GM13977 (cell line): ENCODE data around the gene MYOF.

Experiments
- DNase-seq: peaks from one replicate; pipeline ENCODE4 v3.0.0; 2012; ENCODE audit warnings: low spot score
- in situ Hi-C: fragments of 300-500 bp; cut with MboI; formaldehyde crosslinking; loops from one replicate; pipeline ENCODE4 v1.12.0; 2022; ENCODE audit warnings: low sequenced_read_pairs, low pct_unique_long_range_greater_than_20kb, mixed read lengths, inconsistent platforms; ENCODE audit not compliant: unreplicated experiment
- TF ChIP-seq, protein P1 (sequence below): IDR thresholded peaks from 2 replicates; pipeline ENCODE4 v1.5.1; 2012; ENCODE audit warnings: mild to moderate bottlenecking, control low read depth; ENCODE audit not compliant: insufficient read depth; ENCODE audit errors: extremely low read depth, missing control alignments

The MYOF gene

DNA sequence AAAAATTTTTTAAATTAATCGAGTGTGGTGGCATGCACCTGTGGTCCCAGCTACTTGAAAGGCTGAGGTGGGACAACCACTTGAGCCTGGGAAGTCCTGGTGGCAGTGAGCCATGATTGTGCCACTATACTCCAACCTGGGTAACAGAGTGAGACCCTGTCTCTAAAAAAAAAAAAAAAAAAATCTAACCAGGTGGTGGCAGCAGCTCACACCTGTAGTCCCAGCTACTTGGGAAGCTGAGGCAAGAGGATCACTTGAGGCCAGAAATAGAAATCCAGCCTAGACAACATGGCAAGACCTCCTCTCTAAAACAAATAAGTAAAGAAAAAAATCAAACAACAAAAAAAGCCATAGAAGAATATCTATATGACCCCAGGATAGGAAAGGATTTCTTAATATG is 3.6 kb upstream of the MYOF start:
- TF ChIP-seq, protein P1, sequence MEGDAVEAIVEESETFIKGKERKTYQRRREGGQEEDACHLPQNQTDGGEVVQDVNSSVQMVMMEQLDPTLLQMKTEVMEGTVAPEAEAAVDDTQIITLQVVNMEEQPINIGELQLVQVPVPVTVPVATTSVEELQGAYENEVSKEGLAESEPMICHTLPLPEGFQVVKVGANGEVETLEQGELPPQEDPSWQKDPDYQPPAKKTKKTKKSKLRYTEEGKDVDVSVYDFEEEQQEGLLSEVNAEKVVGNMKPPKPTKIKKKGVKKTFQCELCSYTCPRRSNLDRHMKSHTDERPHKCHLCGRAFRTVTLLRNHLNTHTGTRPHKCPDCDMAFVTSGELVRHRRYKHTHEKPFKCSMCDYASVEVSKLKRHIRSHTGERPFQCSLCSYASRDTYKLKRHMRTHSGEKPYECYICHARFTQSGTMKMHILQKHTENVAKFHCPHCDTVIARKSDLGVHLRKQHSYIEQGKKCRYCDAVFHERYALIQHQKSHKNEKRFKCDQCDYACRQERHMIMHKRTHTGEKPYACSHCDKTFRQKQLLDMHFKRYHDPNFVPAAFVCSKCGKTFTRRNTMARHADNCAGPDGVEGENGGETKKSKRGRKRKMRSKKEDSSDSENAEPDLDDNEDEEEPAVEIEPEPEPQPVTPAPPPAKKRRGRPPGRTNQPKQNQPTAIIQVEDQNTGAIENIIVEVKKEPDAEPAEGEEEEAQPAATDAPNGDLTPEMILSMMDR: no peak
- no peak for DNase-seq
- in situ Hi-C loops: loop anchor here (25.0 kb wide), 1 partner anchor 398 kb away; no protein-coding TSS in a partner anchor

- TF ChIP-seq, protein P1: no peak
- no peak for DNase-seq
- in situ Hi-C loops: loop anchor here (25.0 kb wide), 1 partner anchor 394 kb away; no protein-coding TSS in a partner anchor
Observed at GRCh38 chr10:93481637-93482144, 443 bp downstream of the MYOF start.

DNA sequence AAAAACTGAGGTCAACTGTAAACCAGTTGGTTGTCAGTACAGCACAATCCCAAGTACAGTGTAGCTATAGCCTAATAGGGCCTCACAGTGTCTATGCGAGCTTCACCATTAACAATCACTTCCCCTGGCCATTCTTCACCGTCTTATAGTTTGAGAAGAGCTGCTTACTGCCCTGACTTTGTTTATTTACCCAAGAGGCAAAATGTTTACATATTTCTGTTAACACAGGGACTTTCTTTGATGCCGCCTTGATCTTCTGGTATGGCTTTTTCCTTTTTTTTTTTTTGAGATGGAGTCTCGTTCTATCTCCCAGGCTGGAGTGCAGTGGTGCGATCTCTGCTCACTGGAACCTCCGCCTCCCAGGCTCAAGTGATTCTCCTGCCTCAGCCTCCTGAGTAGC is 3.3 kb downstream of the MYOF start:
- TF ChIP-seq, protein P1: no peak
- no peak for DNase-seq
- in situ Hi-C loops: loop anchor here (10.0 to 25.0 kb wide), 2 partner anchors 94 to 392 kb away; no protein-coding TSS in a partner anchor

DNA sequence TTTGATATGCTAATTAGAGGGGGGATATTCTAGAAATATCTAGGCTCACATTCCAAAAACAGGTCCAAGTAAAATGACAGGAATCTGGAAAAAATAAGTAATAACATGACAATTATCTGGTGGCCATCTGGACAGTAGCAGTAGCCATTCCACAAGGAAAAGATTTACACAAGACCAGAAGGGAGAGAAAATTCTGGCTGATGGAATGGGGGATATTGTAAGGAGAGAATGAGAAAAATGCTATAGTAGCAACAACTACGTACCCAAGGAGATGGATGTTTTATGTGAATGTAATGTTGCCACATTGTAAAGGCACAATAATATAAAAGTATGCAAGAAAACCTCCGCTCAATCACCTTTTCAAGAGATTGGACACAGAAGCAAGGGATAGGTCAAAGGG is 5.4 kb downstream of the MYOF start:
- TF ChIP-seq, protein P1: no peak
- no peak for DNase-seq
- in situ Hi-C loops: loop anchor here (10.0 to 25.0 kb wide), 2 partner anchors 92 to 389 kb away; no protein-coding TSS in a partner anchor

DNA sequence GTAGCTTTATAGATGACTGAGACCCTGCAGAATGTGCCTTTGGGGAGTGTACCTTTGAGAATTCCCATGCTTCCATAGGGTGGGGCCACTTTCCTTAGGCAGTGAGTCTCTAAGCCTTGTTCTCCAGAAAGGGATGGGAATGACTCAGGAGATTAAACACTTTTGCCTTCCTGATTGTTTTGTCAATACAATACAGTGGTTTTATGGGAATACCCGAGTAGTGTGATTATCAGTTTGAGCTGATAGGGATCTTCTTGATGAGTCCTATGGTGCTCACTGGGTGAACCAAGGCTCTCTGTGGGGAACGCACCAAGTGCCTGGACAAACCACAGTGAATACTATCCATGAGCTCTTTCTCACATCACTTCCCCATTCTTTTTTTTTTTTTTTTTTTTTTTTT is 6.3 kb downstream of the MYOF start:
- TF ChIP-seq, protein P1: no peak
- no peak for DNase-seq
- in situ Hi-C loops: loop anchor here (10.0 to 25.0 kb wide), 2 partner anchors 91 to 389 kb away; no protein-coding TSS in a partner anchor

GRCh38 chr10:93475227-93475626 is 6.9 kb downstream of the MYOF start:
- DNase-seq: no peak
- TF ChIP-seq, protein P1: no peak
- in situ Hi-C loops: loop anchor here (10.0 to 25.0 kb wide), 2 partner anchors 90 to 388 kb away; no protein-coding TSS in a partner anchor
